ENCODE measurements around the gene SPATA33.
A peak's percentile ranks its signal among the peaks of the same experiment; 100 is the strongest.
"Not testable (repeated sequence)": the region's sequence is repeated elsewhere in the genome, so short reads cannot be mapped to it uniquely, and the experiment has no call there.

The SPATA33 gene

DNA sequence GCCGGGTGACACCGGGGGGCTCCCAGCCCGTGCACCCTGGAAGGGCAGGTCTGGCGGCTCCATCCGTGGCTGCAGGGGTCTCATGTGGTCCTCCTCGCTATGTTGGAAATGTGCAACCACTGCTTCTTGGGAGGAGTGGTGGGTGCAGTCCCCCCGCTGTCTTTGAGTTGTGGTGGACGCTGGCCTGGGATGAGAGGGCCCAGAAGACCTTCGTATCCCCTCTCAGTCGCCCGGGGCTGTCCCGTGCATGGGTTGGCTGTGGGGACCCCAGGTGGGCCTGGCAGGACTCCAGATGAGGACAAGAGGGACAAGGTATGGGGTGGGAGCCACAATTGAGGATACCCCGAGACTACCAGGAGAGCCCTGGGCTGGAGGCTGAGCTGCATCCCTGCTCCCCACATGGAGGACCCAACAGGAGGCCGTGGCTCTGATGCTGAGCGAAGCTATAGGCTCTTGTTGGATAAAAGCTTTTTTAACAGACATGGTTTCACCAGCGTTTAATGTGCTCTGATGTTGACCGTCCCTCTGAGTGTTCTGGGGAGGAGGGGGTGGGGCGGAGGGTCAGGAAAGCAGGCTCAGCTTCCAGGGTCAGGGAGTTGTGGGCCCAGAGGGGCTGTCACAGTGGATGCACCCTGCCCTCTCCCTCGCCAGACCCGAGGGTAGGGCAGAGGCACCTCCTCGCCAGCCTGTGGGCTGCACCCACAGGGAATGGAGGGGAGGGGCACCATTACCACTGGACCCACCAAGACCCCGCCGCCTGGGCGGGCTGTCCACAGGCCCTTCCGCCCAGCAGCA, 38.4 kb downstream of the SPATA33 start:
- no peak for DNase-seq (ENCODE audit: low read depth)
- TF ChIP-seq CTCF (IDR thresholded peaks at IDR 0.05; ENCODE audit: low read length, missing control alignments): no peak
- no peak overlapping the region for H3K4me3 ChIP-seq (replicated peaks; ENCODE audit: low read depth, low read length)

DNA sequence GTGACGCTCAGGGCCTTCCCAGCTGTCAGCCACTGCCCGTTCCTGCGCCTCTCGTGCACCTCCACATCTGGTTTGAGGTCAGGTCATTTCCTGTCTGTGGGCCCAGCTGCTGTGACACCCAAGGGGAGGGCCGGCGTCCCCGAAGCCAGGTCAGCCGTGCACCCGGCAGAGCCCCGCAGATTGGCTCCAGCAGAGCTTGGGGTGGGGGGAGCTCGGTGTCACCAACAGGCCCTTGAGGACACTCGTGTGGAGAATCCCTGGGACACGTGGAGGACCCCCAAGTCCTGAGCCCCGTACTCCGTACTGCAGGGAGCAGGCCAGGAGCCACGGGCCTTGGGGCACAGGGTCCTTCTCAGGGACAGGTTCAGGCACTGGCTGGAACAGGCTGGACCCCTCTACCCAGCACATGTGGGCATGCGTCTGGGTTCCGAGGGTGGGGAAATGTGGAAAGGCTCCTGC, 39.1 kb downstream of the SPATA33 start:
- no peak for TF ChIP-seq CTCF (IDR thresholded peaks at IDR 0.05; ENCODE audit: low read length, missing control alignments)
- no peak for DNase-seq (ENCODE audit: low read depth)
- H3K4me3 ChIP-seq (replicated peaks; ENCODE audit: low read depth, low read length): no peak overlapping the region

- no peak overlapping the region for H3K4me3 ChIP-seq (replicated peaks; ENCODE audit: low read depth, low read length)
- no peak for DNase-seq (ENCODE audit: low read depth)
- TF ChIP-seq CTCF (IDR thresholded peaks at IDR 0.05; ENCODE audit: low read length, missing control alignments): no peak
These were observed 39.6 kb downstream of the SPATA33 start for GRCh38 chr16:89697161-89697615.

DNA sequence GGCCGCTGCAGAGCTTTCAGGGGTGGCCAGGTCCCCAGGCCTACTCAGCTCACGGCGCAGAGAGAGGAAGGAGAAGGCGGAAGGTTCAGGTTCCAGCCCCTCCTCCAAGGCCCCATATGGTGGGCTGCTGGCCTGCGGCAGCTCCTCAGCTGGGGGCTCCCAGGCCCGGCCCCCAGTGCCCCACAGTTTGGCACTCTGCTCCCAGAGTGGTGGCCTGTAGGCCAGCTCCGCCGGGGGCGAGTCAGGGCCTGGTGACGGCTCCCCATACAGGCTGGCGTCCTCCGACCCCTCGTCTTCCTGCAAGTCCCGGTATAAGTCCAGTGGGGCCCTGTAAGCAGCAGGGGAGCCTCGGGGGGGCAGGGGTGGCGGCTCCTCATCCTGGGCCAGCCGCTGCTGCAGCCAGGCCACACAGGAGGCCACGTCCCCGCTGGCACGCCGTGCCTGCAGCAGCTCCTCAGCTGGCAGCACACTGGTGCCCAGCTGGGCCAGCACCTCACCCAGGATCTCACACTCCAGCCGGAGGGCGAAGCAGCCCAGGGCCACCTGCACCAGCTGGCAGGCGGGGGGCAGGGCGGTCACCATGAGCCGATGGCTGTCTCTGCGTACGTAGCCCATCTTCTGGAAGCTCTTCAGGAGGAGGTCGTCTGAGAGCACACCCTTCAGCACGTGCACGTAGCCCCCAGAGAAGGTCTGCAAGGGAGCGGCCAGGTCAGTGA, 40.1 kb downstream of the SPATA33 start:
- no peak for TF ChIP-seq CTCF (IDR thresholded peaks at IDR 0.05; ENCODE audit: low read length, missing control alignments)
- H3K4me3 ChIP-seq (replicated peaks; ENCODE audit: low read depth, low read length): no peak overlapping the region
- DNase-seq (ENCODE audit: low read depth): no peak

DNA sequence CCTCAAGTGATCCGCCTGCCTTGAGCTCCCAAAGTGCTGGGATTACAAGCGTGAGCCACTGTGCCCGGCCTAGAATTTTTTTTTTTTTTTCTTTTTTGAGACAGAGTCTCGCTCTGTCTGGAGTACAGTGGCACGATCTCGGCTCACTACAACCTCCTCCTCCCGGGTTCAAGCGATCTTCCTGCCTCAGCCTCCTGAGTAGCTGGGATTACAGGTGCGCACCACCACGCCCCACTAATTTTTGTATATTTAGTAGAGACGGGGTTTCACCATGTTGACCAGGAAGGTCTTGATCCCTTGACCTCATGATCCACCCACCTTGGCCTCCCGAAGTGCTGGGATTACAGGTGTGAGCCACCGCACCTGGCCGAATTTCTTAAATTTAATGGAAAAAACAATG, 41.1 kb downstream of the SPATA33 start:
- H3K4me3 ChIP-seq (replicated peaks; ENCODE audit: low read depth, low read length): not testable (repeated sequence)

GRCh38 chr16:89699629-89700099, 42.0 kb downstream of the SPATA33 start:
- peak overlapping the region; percentile 22 for H3K4me3 ChIP-seq (replicated peaks; ENCODE audit: low read depth, low read length)

More for the DNA sequence above, 41.1 kb downstream of the SPATA33 start:
- not testable (repeated sequence) for DNase-seq (ENCODE audit: low read depth)

DNA sequence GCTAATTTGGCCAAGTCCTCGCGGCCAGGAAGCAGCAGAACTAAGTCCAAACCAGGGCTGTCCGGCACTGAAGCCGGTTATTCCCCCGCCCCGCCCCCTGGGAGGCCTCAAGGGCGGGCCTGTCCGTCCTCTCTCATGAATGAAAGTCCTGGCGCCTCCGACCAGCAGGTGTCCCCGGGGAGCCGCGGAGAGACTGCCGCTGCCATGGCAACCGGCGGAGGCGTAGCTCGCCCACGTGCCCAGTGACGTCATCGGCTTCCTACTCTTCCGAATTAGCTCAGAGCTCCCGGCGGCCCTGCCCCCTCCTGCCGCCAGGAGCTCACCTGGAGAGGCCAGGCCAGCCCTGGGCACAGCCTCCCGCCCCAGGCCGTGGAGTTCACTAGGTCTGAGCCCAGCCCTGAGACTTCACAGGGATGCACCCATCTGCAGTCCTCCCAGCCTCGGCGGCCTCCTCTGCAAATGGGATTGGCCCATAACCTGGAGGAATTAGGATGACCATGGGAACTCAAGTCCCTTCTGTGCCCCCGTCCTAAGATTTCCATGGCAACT, 42.5 kb downstream of the SPATA33 start:
- H3K4me3 ChIP-seq (replicated peaks; ENCODE audit: low read depth, low read length): peak overlapping the region; percentile 74
- TF ChIP-seq CTCF (IDR thresholded peaks at IDR 0.05; ENCODE audit: low read length, missing control alignments): peak; percentile 49
- DNase-seq (ENCODE audit: low read depth): peak; percentile 98

More at GRCh38 chr16:89699629-89700099, 42.0 kb downstream of the SPATA33 start:
- not testable (repeated sequence) for DNase-seq (ENCODE audit: low read depth)
